Activated CD4-positive, alpha-beta T cell treated with anti-CD3 and anti-CD28 coated beads for 1 hour (primary cell): Measurements from ENCODE around the gene KRT39.
"Not testable (repeated sequence)": the region's sequence is repeated elsewhere in the genome, so short reads cannot be mapped to it uniquely, and the experiment has no call there.

Experiments
- DNase-seq: peaks from one replicate; pipeline ENCODE4 v3.0.0-alpha.2; 2020

KRT39 gene

GRCh38 chr17:40966848-40967247 lies at the start of gene KRT39:
KRT39 (minus strand) TSS chr17:40966948; CDS start chr17:40966856, 92 bp downstream.
- DNase-seq: no peak

- DNase-seq: no peak
These were observed 48.7 kb upstream of the KRT39 start for GRCh38 chr17:41015454-41015853.

- no peak for DNase-seq
These were observed 46.9 kb upstream of the KRT39 start for GRCh38 chr17:41013606-41014005.

GRCh38 chr17:41013181-41013580 lies 46.4 kb upstream of the KRT39 start:
- DNase-seq: no peak

- no peak for DNase-seq
These were observed 45.8 kb upstream of the KRT39 start for GRCh38 chr17:41012326-41013120.

GRCh38 chr17:41010441-41010840 lies 43.7 kb upstream of the KRT39 start:
- no peak for DNase-seq

GRCh38 chr17:41009936-41010335 lies 43.2 kb upstream of the KRT39 start:
- DNase-seq: no peak

- no peak for DNase-seq
These were observed 42.6 kb upstream of the KRT39 start for GRCh38 chr17:41009301-41009760.

- no peak for DNase-seq
These were observed 42.1 kb upstream of the KRT39 start, which contains the start of gene KRTAP3-1 for GRCh38 chr17:41008811-41009210. KRTAP3-1 (minus strand) TSS chr17:41009128; CDS start chr17:41009074, 54 bp downstream.

GRCh38 chr17:41004397-41004796 lies 37.6 kb upstream of the KRT39 start:
- no peak for DNase-seq

GRCh38 chr17:41003926-41004325 lies 37.2 kb upstream of the KRT39 start:
- no peak for DNase-seq

- DNase-seq: no peak
These were observed 36.1 kb upstream of the KRT39 start for GRCh38 chr17:41002814-41003213.

- DNase-seq: no peak
These were observed 35.0 kb upstream of the KRT39 start for GRCh38 chr17:41001795-41002194.

- not testable (repeated sequence) for DNase-seq
These were observed 32.8 kb upstream of the KRT39 start, which contains the start of gene KRTAP3-2 for GRCh38 chr17:40999563-40999962. KRTAP3-2 (minus strand) TSS chr17:40999906; CDS start chr17:40999853, 53 bp downstream.

GRCh38 chr17:40997361-40997760 lies 30.6 kb upstream of the KRT39 start:
- DNase-seq: no peak

GRCh38 chr17:40996829-40997228 lies 30.1 kb upstream of the KRT39 start:
- DNase-seq: no peak

GRCh38 chr17:40995116-40995515 lies 28.4 kb upstream of the KRT39 start:
- DNase-seq: no peak

GRCh38 chr17:40993839-40994238 lies 27.1 kb upstream of the KRT39 start, which contains the start of gene KRTAP3-3:
KRTAP3-3 (minus strand) TSS chr17:40994164; CDS start chr17:40994097, 67 bp downstream.
- DNase-seq: no peak

GRCh38 chr17:40993084-40993483 lies 26.3 kb upstream of the KRT39 start:
- no peak for DNase-seq

GRCh38 chr17:40992666-40993065 lies 25.9 kb upstream of the KRT39 start:
- DNase-seq: no peak

- no peak for DNase-seq
These were observed 20.2 kb upstream of the KRT39 start for GRCh38 chr17:40986920-40987319.

- no peak for DNase-seq
These were observed 17.5 kb upstream of the KRT39 start, which contains the start of gene KRT40 for GRCh38 chr17:40984226-40984625. KRT40 (minus strand) TSS chr17:40984326; CDS start chr17:40984273, 53 bp downstream.

GRCh38 chr17:40981115-40981514 lies 14.4 kb upstream of the KRT39 start:
- DNase-seq: no peak

- no peak for DNase-seq
These were observed 13.8 kb upstream of the KRT39 start for GRCh38 chr17:40980596-40980995.
